GM12878 (cell line): ENCODE data around the gene KCNH4.

Source experiments
- CTCF ChIP-seq, 3 experiments: IDR thresholded peaks in 2 of 3; conservative IDR thresholded peaks in 1 of 3; 2 replicates each; pipeline ENCODE4 v1.5.1; 2011; ENCODE audit warnings: low read depth in 3 of 3, low read length in 3 of 3, mild to moderate bottlenecking in 3 of 3, control low read depth in 2 of 3, moderate library complexity in 2 of 3, inconsistent platforms in 1 of 3, mixed read lengths in 1 of 3; ENCODE audit not compliant: control insufficient read depth in 2 of 3, insufficient read depth in 1 of 3; ENCODE audit errors: extremely low read depth in 1 of 3
- GABPA ChIP-seq: IDR thresholded peaks from 2 replicates; pipeline ENCODE4 v1.6.1; 2014; ENCODE audit warnings: antibody characterized with exemption, low read depth, mild to moderate bottlenecking, inconsistent platforms
- POLR2A ChIP-seq: IDR thresholded peaks from 2 replicates; pipeline ENCODE4 v1.6.1; 2011; ENCODE audit warnings: low read depth, mild to moderate bottlenecking, low read length

- TF ChIP-seq CTCF (IDR thresholded peaks at IDR 0.05 in 2 of 3, conservative IDR thresholded peaks at IDR 0.05 in 1 of 3; ENCODE audit: control insufficient read depth in 2 of 3, extremely low read depth in 1 of 3, insufficient read depth in 1 of 3, low read depth in 3 of 3, low read length in 3 of 3) (no peak), POLR2A (peak; percentile 20; the same call in 1 of the 2 replicates), GABPA (no peak)
These were observed 56.7 kb downstream of the KCNH4 start for GRCh38 chr17:42124256-42124655.
